ENCODE measurements around the gene PARN.
"Not testable (repeated sequence)": the region's sequence is repeated elsewhere in the genome, so short reads cannot be mapped to it uniquely, and the experiment has no call there.

PARN gene, protein sequence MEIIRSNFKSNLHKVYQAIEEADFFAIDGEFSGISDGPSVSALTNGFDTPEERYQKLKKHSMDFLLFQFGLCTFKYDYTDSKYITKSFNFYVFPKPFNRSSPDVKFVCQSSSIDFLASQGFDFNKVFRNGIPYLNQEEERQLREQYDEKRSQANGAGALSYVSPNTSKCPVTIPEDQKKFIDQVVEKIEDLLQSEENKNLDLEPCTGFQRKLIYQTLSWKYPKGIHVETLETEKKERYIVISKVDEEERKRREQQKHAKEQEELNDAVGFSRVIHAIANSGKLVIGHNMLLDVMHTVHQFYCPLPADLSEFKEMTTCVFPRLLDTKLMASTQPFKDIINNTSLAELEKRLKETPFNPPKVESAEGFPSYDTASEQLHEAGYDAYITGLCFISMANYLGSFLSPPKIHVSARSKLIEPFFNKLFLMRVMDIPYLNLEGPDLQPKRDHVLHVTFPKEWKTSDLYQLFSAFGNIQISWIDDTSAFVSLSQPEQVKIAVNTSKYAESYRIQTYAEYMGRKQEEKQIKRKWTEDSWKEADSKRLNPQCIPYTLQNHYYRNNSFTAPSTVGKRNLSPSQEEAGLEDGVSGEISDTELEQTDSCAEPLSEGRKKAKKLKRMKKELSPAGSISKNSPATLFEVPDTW

DNA sequence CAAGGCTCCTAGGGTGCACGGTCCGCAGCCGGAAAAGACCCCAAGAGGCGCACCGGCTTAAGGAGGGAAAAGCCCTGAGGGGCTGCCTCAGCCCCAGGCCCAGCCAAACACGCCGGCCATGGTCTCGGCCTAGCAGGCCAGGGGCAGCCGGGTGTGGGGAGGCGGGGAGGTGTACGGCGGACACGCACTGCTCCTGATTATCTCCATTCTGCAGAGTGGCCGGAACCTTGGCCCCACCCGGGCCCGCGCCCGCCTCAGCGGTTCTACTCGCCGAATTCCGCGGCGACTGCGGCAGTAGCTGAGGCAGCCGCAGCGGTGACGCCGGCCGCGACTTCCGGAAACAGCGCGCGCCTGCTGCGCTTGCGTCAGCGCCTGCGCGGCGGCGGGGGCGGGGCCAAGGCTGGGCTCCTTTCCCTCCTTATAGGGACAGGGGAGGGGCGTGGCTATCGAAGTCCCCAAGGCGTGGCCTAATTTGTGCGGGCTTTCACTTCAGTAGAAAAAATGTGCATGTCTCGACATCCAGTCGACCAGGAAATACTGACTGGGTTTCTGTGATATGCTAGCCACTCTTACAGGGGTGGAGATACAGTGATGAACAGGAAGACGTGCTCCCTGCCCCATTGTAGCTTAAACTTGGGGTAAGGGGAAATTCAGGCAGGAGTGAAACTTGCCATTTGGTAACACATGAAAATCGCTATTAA is at the start of gene PARN:
Gene PARN (minus strand): TSS at position 342 of the 701 bp plus-strand sequence. CDS start 135 bp downstream, at position 207.
- peak; percentile 95 to 97 (median 97) for DNase-seq (ENCODE audit: low read depth in 3 of 3)

DNA sequence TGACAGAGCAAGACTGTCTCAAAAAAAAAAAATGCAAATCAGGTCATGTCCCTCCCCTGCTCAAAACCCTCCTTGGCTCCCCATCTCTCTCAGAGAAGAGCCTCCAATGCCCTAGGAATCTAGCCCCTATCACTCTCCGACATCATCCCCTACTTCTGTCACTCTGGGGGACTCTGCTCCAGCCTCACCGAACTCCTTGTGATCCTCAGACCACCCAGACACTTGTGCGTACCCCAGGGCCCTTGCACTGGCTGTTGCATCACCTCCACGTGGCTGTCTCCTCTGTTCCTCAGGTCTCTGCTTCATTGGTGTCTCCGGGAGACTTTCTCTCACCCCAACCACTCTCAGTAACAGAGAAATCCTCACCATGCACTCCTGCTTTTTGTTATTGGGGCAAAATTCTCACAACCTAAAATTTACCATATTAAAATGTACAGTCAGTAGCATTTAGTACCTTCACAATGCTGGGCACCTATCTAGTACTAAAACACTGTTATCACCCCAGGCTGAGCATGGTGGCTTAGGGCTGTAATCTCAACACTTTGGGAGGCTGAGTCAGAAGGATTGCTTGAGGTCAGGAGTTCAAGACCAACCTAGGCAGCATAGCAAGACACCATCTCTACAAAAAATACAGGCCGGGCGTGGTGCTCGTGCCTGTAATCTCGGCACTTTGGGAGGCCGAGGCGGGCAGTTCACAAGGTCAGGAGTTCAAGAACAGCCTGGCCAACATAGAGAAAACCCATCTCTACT is 48.9 kb upstream of the PARN start:
- DNase-seq (ENCODE audit: low read depth in 3 of 3), result no peak

DNA sequence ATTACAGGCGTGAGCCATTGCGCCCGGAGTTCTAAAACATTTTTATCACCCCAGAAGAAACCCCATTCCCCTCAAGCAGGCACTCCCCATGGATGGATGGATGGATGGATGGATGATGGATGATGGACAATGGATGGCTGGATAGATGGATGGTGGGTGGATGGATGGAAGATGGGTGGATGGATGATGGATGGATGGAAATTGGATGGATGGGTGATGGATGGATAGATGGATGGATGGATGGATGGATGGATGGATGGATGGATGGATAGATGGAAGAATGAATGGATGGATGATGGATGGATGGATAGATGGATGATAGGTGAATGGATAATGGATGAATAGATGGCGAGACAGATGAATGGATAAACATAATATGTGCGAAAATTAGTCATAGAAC is 47.6 kb upstream of the PARN start:
- no peak for DNase-seq (ENCODE audit: low read depth in 3 of 3)

DNA sequence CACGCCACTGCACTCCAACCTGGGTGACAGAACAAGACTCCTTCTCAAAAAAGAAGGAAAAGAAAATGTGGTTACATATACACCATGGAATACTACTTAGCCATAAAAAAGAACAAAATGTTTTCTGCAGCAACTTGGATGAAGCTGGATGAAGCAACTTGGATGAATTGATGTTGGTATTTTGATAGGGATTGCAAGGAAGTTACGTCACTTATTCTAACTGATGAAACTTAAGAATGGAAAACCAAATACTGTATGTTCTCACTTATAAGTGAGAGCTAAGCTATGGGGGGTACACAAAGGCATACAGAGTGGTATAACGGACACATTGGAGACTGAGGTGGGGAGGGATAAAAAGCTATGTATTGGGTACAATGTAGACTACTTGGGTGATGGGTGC is 46.6 kb upstream of the PARN start:
- no peak for DNase-seq (ENCODE audit: low read depth in 3 of 3)

DNA sequence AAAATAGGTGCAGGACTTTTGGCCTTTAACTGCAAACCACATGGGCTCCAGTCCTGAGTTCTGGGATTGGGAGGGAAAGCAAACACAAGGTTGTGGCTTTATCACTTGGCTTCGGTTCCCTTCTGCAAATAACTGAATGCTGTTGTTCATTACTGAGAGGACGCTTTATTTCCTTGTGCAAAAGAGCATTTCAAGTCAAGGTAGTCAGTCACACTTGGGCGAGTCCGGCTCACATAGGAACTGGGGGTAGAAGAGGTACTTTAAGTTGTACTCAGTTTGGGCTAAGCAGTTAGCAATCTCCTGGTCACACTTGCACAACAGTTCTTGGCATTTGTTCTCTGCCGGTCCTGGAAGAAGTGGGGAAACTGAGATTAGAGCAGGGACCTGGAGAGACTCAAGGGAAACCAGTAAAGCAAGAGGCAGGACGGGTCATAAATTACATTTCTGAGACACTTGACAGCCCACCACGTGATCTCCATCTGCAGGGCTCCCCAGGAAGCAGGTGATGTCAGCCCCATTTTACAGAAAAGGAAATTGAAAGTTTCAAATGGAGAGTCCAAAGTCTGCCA is 42.4 kb upstream of the PARN start:
- no peak for DNase-seq (ENCODE audit: low read depth in 3 of 3)

DNA sequence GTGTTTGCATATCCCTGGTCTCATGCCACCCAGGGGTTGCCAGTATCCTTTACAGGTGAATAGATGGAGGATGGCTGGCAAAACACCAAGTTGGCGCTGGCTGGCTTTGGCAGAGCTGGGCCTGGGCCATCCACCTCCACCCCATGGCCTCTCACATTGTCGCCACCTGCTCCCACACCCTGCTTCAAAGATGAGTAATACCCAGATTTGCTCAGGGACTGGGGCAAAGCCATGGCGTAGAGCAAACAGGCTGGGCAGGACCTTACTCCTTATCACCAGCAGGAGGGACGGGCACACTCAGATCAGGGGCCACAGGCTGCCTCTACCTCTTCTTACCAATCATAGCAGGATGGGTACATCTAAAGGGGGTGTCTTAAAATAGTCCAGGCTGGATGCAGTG is 39.7 kb upstream of the PARN start:
- no peak for DNase-seq (ENCODE audit: low read depth in 3 of 3)

DNA sequence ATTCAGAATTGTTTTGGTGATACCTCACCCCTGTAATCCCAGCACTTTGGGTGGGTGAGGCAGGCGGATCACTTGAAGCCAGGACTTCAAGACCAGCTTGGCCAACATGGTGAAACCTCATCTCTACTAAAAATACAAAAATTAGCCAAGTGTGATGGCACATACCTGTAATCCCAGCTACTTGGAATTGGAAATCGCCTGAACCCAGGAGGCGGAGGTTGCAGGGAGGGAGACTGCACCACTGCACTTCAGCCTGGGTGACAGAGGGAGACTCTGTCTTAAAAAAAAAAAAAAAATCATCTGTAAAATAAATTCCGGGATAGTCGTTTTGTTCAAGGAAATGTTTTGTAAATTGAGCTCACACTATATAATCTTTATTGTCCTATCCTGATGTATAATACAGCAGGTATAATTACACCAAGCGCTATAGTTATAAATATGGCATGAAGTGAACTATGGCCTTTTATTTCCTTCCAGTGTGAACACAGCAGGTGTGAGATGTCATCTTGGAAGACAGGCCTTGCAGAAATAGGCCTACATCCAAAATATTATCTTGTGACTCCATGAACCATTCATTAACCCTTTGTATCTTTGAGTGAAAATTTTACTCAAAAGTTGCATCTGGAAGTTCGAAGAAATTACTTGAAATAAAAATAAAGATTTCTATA is 38.6 kb upstream of the PARN start:
- no peak for DNase-seq (ENCODE audit: low read depth in 3 of 3)

DNA sequence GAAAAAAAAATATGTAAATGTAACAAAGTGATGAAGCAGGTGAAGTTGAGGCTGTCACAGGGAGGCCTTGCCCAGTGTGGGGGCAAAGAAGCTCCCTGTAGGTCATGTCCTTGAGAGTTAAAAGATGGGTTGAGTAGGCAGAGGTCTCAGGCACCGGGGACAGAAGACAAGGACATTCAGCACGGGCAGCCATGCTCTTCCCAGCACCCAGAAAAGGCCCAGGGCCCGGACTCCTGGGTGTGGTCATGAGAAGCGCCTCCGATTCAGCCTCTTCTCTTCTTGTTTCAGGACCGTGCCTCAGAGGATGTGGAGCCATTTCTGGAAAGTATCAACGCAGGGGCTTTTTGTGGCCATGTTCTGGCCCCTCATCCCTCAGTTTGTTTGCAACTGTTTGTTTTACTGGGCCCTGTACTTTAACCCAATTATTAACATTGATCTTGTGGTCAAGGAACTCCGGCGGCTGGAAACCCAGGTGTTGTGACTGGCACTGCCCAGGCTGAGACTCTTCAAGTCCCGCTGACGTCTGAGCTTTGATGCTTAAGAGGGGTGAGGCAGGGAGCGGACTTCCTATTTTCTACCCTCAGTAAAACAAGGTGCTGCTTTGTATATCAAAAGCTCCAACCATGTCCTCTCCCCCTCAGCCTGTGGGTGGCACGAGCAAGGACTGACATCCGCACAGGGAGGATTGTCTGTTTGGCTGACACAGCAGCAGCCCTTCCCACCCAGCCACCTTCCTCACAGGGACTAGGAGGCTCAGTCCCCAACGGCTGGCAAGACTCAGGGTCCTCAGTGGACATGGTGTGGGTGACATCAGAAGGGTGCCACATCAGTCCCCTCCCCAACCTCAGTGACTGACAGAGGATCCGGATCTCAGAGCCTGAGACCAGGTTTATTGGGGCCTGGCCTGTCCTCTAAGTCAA is 37.5 kb upstream of the PARN start:
- no peak for DNase-seq (ENCODE audit: low read depth in 3 of 3)

DNA sequence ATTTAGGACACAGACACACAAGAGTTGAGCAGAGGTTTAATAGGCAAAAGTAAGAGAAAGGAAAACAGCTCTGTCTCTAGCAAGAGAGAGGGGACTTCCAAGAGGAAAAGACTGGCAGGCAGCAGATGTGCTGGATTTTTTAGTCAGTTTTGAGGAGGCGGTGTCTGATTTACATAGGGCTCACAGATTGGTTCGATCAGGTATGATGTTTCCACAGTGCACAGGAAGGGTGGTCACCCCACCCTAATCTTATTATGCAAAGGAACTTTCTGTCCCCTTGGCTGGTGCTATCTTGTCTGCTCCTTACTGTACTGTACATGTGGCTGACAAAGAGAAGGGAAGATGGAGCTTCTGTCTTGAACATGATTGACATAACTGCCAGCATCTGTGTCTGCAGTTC is 28.0 kb upstream of the PARN start:
- DNase-seq (ENCODE audit: low read depth in 3 of 3), result no peak

DNA sequence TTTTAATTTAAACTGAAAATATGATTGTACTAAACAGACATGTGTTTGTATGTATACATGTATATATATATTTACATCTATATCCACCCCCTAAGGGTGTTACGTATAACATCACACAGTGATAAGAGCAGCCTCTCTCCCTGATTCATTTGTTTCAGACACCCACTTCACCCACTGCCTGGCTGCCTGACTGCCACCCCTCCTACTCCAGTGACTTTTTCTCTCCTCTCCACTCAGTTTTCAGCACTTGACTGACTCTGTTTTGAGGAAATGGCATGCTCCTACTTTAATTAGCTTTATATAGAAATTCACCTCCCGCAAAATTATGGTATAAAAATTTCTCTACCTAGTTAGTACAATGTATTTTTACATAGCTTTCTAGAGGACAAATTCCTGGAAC is 22.7 kb upstream of the PARN start:
- DNase-seq (ENCODE audit: low read depth in 3 of 3), result no peak

DNA sequence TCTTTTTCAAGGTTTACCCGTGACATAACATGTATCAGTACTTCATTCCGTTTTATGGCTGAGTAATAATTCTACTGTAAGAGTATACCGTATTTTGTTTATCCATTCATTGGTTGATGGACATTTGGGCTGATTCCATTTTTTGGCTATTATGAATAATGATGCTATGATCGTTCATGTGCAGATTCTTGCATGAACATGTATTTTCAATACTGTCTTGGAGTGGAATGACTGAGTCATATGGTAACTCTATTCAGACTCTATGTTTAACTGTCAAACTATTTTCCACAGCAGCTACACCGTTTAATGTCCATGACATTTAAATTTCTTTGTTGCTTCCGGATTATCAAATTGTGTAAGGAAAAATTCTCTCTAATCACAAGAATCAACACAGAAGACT is 20.6 kb upstream of the PARN start:
- DNase-seq (ENCODE audit: low read depth in 3 of 3), result no peak

DNA sequence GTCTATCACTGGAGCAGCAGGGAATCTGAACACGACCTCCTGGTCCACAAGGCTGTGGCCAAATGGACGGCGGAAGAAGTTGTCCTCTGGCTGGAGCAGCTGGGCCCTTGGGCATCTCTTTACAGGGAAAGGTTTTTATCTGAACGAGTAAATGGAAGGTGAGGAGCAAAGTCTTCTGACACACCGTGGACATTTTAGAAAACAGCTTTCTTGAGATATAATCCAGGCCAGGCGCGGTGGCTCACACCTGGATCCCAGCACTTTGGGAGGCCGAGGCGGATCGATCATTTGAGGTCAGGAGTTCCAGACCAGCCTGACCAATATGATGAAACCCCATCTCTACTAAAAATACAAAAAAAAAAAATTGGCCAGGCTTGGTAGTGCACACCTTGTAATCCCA is 19.8 kb upstream of the PARN start:
- no peak for DNase-seq (ENCODE audit: low read depth in 3 of 3)

DNA sequence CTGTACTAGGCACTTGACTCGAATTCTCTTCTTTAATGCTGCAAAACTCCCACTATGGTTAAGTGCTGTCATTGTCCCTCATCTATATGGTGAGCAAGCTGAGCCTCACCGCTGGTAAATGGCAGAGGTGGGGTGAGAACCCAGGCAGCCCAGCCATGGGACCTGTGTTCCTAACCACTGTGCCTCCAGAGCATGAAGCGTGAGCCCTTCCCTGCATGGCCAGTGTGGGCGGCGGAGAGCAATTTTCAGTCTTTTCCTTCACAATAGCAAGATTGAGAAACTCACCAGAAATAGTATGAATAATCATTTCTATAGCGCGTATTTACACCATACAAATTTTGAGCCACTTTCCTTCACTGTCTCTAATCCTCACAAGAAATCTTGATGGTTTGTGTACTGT is 11.9 kb upstream of the PARN start:
- no peak for DNase-seq (ENCODE audit: low read depth in 3 of 3)

DNA sequence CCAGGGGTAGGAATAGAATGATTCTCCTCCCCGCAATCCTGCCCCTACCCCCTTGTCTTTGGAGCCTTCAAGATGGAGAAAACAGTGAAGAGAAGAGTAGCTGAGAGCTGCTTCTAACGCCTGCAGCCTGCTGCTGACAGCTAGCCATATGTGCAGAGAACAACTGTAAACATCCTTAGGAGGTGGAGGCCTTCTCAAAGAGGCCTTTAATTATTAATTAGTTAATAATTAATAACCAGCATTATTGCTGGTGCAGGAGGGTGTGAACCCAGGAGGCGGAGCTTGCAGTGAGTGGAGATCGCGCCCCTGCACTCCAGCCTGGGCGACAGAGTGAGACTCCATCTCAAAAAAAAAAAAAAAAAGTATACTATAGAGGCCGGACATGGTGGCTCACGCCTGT is 11.1 kb upstream of the PARN start:
- DNase-seq (ENCODE audit: low read depth in 3 of 3), result no peak

DNA sequence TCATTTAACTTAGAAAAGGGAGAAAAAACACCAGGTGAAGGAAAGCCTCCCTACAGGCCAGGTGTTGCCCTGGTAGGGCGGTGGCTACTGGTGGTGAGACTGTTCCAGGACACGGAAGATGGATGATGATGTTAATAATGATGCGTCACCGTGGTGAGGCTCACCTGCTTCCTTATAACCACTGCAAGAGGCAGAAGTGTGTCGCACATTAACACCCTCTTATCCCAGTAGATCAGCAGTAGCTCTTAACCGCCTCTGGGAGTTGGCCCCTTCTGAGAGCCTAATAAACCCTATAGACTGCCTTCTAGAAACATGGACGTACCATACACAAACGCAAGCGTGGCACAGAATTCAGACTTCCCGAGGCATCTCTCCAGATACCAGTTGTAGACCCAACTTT is 10.5 kb upstream of the PARN start:
- no peak for DNase-seq (ENCODE audit: low read depth in 3 of 3)

DNA sequence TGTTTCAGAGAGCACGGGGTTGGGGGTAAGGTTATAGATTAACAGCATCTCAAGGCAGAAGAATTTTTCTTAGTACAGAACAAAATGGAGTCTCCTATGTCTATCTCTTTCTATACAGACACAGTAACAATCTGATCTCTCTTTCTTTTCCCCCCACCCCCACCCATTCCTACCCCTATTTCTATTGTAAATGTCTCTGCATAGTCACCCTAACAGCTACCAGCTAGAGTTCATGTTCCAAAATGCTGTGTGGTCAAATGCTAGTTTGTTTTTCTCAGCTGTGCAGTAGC is 6.8 kb upstream of the PARN start:
- DNase-seq (ENCODE audit: low read depth in 3 of 3), result not testable (repeated sequence)

DNA sequence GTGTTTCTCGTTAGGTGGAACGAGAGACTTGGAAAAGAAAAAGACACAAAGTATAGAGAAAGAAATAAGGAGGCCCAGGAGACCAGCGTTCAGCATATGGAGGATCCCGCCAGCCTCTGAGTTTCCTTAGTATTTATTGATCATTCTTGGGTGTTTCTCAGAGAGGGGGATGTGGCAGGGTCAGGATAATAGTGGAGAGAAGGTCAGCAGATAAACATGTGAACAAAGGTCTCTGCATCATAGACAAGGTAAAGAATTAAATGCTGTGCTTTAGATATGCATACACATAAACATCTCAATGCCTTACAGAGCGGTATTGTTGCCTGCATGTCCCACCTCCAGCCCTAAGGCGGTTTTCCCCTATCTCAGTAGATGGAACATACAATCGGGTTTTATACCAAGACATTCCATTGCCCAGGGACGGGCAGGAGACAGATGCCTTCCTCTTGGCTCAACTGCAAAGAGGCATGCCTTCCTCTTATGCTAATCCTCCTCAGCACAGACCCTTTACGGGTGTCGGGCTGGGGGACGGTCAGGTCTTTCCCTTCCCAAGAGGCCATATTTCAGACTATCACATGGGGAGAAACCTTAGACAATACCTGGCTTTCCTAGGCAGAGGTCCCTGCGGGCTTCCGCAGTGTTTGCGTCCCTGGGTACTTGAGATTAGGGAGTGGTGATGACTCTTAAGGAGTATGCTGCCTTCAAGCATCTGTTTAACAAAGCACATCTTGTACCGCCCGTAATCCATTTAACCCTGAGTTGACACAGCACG is 6.3 kb upstream of the PARN start:
- DNase-seq (ENCODE audit: low read depth in 3 of 3), result not testable (repeated sequence)

DNA sequence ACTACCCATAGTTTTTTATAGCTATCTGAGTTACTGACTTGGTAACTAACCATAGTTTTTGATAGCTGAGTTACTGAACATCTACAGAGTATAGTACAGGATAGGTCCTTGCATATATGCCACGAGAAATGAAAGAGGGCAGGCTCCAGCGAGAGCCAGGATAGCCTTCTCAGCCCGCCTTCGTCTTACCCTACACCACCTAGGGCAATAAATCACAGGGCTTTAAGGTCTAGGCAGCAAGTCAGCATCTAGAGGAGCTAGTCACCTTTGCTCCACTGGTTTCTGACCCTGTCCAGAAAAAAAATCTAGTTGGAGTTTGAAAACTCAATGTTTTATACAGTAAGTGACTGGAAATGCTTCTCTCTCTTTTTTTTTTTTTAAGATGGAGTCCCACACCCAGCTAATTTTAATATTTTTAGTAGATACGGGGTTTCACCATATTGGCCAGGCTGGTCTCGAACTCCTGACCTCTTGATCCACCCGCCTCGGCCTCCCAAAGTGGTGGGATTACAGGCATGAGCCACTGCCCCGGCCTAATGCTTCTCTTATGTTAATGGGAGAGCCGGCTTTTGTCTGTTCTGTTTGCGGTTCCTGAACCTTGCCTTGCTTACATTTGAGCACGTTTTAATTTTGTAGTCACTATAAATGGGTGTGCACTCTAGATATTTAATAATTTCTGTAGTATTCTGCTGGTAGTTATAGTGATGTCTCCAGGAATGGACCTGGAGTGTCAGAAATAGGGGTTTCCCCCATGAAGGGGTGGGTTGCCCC is 5.5 kb upstream of the PARN start:
- DNase-seq (ENCODE audit: low read depth in 3 of 3), result no peak

DNA sequence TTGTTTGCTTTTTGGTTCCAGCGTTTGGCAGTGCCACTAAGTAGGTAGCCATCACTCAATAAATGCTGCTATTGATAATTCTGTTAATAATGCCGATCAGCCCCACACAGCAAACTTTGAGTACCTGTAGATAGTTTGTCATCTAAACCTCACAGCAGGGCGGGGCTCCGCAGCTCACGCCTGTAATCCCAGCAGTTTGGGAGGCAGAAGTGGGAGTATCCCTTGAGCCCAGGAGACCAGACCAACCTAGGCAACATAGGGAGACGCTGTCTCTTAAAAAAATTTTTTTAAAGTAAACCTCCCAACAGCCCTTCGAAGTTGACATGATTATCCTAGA is 4.3 kb upstream of the PARN start:
- no peak for DNase-seq (ENCODE audit: low read depth in 3 of 3)
